Adrenal gland (tissue), 12 donors: ENCODE measurements around the gene CRYGS. TPM values are rescaled to one million over a fixed set of nuclear protein-coding genes. Genes with fewer than 3 reads are reported as not detected.

ENCODE experiments used
- DNase-seq, 7 donors: peaks; one replicate each; pipeline ENCODE4 v3.0.0-alpha.2; 2019 to 2020
- H3K27ac ChIP-seq, 5 donors: fragments of 200-600 bp; sonication (generic) in 4 of 5; 1 replicate in 3 of 5; 2 replicates in 2 of 5; pipeline versions ENCODE4 v1.5.1 to v1.8.0; 2016 to 2020; ENCODE audit warnings: mild to moderate bottlenecking in 1 of 5
- H3K27me3 ChIP-seq: fragments of 200-600 bp; 2 replicates; pipeline ENCODE4 v1.8.0; 2021
- H3K36me3 ChIP-seq, 2 donors: fragments of 200-600 bp; replicated peaks in 1 of 2; 1 replicate in 1 of 2; 2 replicates in 1 of 2; pipeline versions ENCODE4 v1.5.1 to v1.8.0; 2018 to 2022
- H3K4me1 ChIP-seq, 2 donors: fragments of 200-600 bp; replicated peaks in 1 of 2; 1 replicate in 1 of 2; 2 replicates in 1 of 2; pipeline versions ENCODE4 v1.5.1 to v1.8.0; 2018 to 2021
- H3K4me3 ChIP-seq, 4 donors: fragments of 200-600 bp; sonication (generic) in 3 of 4; one replicate each; pipeline ENCODE4 v1.5.1; 2016 to 2018
- H3K9me3 ChIP-seq, 3 donors: fragments of 200-600 bp; sonication (generic) in 1 of 3; replicated peaks in 1 of 3; 1 replicate in 2 of 3; 2 replicates in 1 of 3; pipeline versions ENCODE4 v1.5.1 to v1.8.0; 2016 to 2021
- CTCF ChIP-seq, 6 experiments: fragments of 450-650 bp in 4 of 6; fragments of 200-600 bp in 2 of 6; sonication (generic) in 1 of 6; IDR thresholded peaks; 1 replicate in 5 of 6; 2 replicates in 1 of 6; pipeline versions ENCODE4 v1.5.1 to v1.8.0; 2016 to 2021; ENCODE audit warnings: antibody characterized with exemption in 6 of 6, mild to moderate bottlenecking in 2 of 6, moderate library complexity in 1 of 6
- POLR2A ChIP-seq, 2 donors: fragments of 450-650 bp; IDR thresholded peaks; one replicate each; pipeline ENCODE4 v1.6.1; 2017; ENCODE audit warnings: antibody characterized with exemption in 2 of 2, mild to moderate bottlenecking in 2 of 2, moderate library complexity in 1 of 2
- WGBS, 4 donors: extraction: QIAGEN DNeasy Blood & Tissue Kit in 2 of 4; methylation state at CpG; one replicate each; pipeline versions ENCODE4 v1.1.5 to v1.1.7; 2013 to 2017; 5-methylcytosine and 5-hydroxymethylcytosine counted together
- intact Hi-C, 2 donors: fragments of 100-400 bp; cut with DNase I; formaldehyde crosslinking; loops; one replicate each; pipeline versions ENCODE4 v1.14.1 to v1.15.0; 2022 to 2023
- polyA plus RNA-seq, 3 donors: library from polyadenylated mRNA; stranded (reverse); fragments of 200-250 nt in 2 of 3; fragments of 350-450 nt in 1 of 3; fragmentation: Illumina TruSeq in 1 of 3; extraction: RNeasy Lipid Tissue Mini Kit (QIAGEN cat#74804) in 1 of 3; gene quantifications; one replicate each; pipeline ENCODE4 v1.2.3, GENCODE V29; 2013 to 2014
- total RNA-seq, 9 donors: library from RNA; depleted of rRNA in 4 of 9; stranded (reverse); fragments of >200 nt in 4 of 9; fragments of 120-200 nt in 1 of 9; fragmentation: NEBNext Ultra II Directional in 1 of 9; extraction: Animal tissue kit (Norgen Biotek cat#: 25700) in 1 of 9; gene quantifications; one replicate each; pipeline versions ENCODE4 v1.1.0 to v1.2.4, GENCODE V29; 2013 to 2023
- donor health status: healthy with polysubstance abuse.
- donor health status: Bipolar disorder and iron deficiency.
- donor health status: DM: yes; HTN: yes; CAD: no.
- donor health status: DM: no; HTN: no; CAD: no.
- donor health status: DM: no; HTN: no; CAD: no.
- donor health status: DM: yes; HTN: yes; CAD: no.

Gene CRYGS
- total and polyA plus RNA-seq, 12 donors: 0.78 to 22.0 (median 2.4) TPM

GRCh38 chr3:186583831-186584230, 39.7 kb upstream of the CRYGS start:
- Histone ChIP-seq H3K9me3 (no peaks in the 10 kb centered on the region), H3K27ac (no peak overlapping the region), H3K27me3 (no peaks in the 10 kb centered on the region), H3K4me3 (no peak overlapping the region), H3K36me3 (peaks cover 0 to 71% of the 10 kb centered on the region in 2 donors), H3K4me1 (no peaks in the 10 kb centered on the region)
- TF ChIP-seq POLR2A (IDR thresholded peaks at IDR 0.05): no peak
- TF ChIP-seq CTCF (IDR thresholded peaks at IDR 0.05): no peak
- 71 to 80% (median 79%) methylated on average over 5 of the region's 5 CpGs for whole genome bisulfite sequencing, 4 donors
- no peak for DNase-seq
- intact Hi-C loops: no loop called here

- H3K9me3 ChIP-seq: no peaks in the 10 kb centered on the region
- no peak overlapping the region for H3K4me3 ChIP-seq
- H3K27me3 ChIP-seq: no peaks in the 10 kb centered on the region
- 95 to 97% (median 96%) methylated on average over 6 of the region's 6 CpGs for WGBS, 4 donors
- H3K27ac ChIP-seq: no peak overlapping the region
- no peaks in the 10 kb centered on the region for H3K4me1 ChIP-seq
- no peak for TF ChIP-seq POLR2A (IDR thresholded peaks at IDR 0.05)
- TF ChIP-seq CTCF (IDR thresholded peaks at IDR 0.05): no peak
- H3K36me3 ChIP-seq: peaks cover 0 to 71% of the 10 kb centered on the region in 2 donors
- intact Hi-C loops: no loop called here
- DNase-seq: no peak
Measured at GRCh38 chr3:186582541-186582940, 38.4 kb upstream of the CRYGS start.

DNA sequence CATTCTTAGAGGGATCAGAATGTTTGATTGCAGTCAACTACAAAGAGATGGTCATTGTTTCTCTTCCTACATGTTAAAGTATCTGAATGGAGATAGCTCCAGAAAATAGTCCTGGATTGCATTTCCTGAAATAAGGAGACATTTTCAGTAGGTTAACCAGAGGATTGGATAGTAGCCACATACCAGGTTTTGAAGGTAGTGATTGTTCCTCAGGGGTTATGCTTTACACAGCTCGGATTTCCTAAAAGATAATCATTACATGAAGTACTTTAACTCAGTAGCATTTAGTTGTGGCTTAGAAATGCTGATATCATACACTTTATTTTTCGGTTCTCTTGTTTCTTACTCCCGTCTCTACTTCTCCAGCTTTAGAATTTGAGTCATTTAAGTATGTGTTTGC, 36.6 kb upstream of the CRYGS start:
- intact Hi-C loops: no loop called here

DNA sequence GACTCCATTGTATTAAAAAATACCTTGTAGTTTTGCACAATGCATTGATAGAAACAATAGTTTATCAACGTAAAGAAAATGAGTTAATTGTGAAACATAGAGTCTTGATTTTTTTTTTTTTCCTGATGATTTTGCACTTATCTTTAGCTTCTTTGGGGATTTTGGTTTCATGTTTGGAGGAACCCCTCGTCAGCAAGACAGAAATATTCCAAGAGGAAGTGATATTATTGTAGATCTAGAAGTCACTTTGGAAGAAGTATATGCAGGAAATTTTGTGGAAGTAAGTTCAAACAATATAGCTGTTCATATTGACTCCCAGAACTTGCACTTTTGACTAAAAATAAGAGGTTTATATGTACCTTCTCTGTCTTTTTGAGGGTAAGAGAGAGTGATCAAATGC, 33.3 kb upstream of the CRYGS start:
- Histone ChIP-seq H3K9me3 (no peaks in the 10 kb centered on the region), H3K36me3 (peaks cover 0 to 66% of the 10 kb centered on the region in 2 donors), H3K27me3 (no peaks in the 10 kb centered on the region), H3K4me1 (no peaks in the 10 kb centered on the region), H3K4me3 (no peak overlapping the region), H3K27ac (no peak overlapping the region)
- WGBS, 4 donors: 70 to 79% (median 76%) methylated on average over 2 of the region's 2 CpGs
- TF ChIP-seq CTCF (IDR thresholded peaks at IDR 0.05): no peak
- TF ChIP-seq POLR2A (IDR thresholded peaks at IDR 0.05): no peak
- no peak for DNase-seq
- intact Hi-C loops: no loop called here

More for the DNA sequence above, 36.6 kb upstream of the CRYGS start:
- no peak for DNase-seq
- H3K4me3 ChIP-seq: no peak overlapping the region
- no peaks in the 10 kb centered on the region for H3K27me3 ChIP-seq
- 92 to 97% (median 93%) methylated on average over 3 of the region's 3 CpGs for WGBS, 4 donors
- peaks cover 0 to 78% of the 10 kb centered on the region in 2 donors for H3K36me3 ChIP-seq
- no peak overlapping the region for H3K27ac ChIP-seq
- no peaks in the 10 kb centered on the region for H3K4me1 ChIP-seq
- H3K9me3 ChIP-seq: no peaks in the 10 kb centered on the region
- no peak for TF ChIP-seq CTCF (IDR thresholded peaks at IDR 0.05)
- TF ChIP-seq POLR2A (IDR thresholded peaks at IDR 0.05): no peak
